K562 (cell line): ENCODE results near the gene PPP1R14B. TPM values are rescaled to one million over a fixed set of nuclear protein-coding genes. Genes with fewer than 3 reads are reported as not detected.
A peak's percentile ranks its signal among the peaks of the same experiment; 100 is the strongest.

Experiments used
- CREB1 ChIP-seq, 2 experiments: sonication (generic) in 1 of 2; formaldehyde crosslinking in 1 of 2; IDR thresholded peaks; 2 replicates each; pipeline versions ENCODE4 v1.6.1 to v1.8.0; 2012 to 2022; ENCODE audit warnings: inconsistent platforms in 1 of 2, mild to moderate bottlenecking in 1 of 2, missing genetic modification reagents in 1 of 2, moderate library complexity in 1 of 2
- KDM1A ChIP-seq, 2 experiments: fragments of 450-650 bp; IDR thresholded peaks; 2 replicates each; pipeline ENCODE4 v1.6.1; 2016; ENCODE audit warnings: mild to moderate bottlenecking in 2 of 2
- MBD2 ChIP-seq: sonication (generic); IDR thresholded peaks from 2 replicates; pipeline ENCODE4 v1.6.1; 2016; ENCODE audit warnings: low read depth, borderline replicate concordance
- PTBP1 ChIP-seq: fragments of 200-400 bp; formaldehyde crosslinking; IDR thresholded peaks from 2 replicates; pipeline ENCODE4 v1.6.1; 2017; ENCODE audit warnings: low read depth, low read length
- RB1 ChIP-seq: fragments of 450-650 bp; IDR thresholded peaks from 2 replicates; pipeline ENCODE4 v1.6.1; 2017; ENCODE audit warnings: low read depth, mild to moderate bottlenecking
- WHSC1 ChIP-seq: IDR thresholded peaks from one replicate; pipeline ENCODE4 v1.6.1; 2012; ENCODE audit warnings: low read length, control low read depth, inconsistent platforms
- ZBTB17 ChIP-seq: fragments of 450-650 bp; formaldehyde crosslinking; IDR thresholded peaks from 2 replicates; pipeline ENCODE4 v1.4.0; 2020; ENCODE audit warnings: mild to moderate bottlenecking
- polyA plus RNA-seq, 8 experiments: library from polyadenylated mRNA; depleted of rRNA in 4 of 8; stranded (reverse) in 5 of 8; unstranded in 3 of 8; fragments of >200 nt; fragmentation: Nextera tagmentation in 2 of 8; fragmentation: Illumina TruSeq in 1 of 8; extraction: Ambion mirVana in 2 of 8; extraction: Trizol in 1 of 8; gene quantifications; 2 replicates each; pipeline versions ENCODE4 v1.2.1 to v1.2.3, GENCODE V29; 2011 to 2014; ENCODE audit warnings: inconsistent platforms in 1 of 8, missing spikeins in 1 of 8
- total RNA-seq, 7 experiments: library from RNA; depleted of rRNA in 6 of 7; stranded (reverse); fragments of >200 nt in 6 of 7; fragmentation: Illumina TruSeq in 2 of 7; extraction: Trizol in 2 of 7; gene quantifications; 2 replicates each; pipeline versions ENCODE4 v1.2.1 to v1.2.3, GENCODE V29; 2011 to 2021; ENCODE audit warnings: low replicate concordance in 1 of 7
- TF ChIP-seq, protein P1 (sequence below), 2 experiments: fragments of 450-650 bp in 1 of 2; sonication (generic) in 1 of 2; formaldehyde crosslinking in 1 of 2; IDR thresholded peaks; 2 replicates each; pipeline versions ENCODE4 v1.7.1 to v1.9.0; 2016 to 2022; ENCODE audit warnings: inconsistent platforms in 1 of 2, mild to moderate bottlenecking in 1 of 2, missing genetic modification reagents in 1 of 2
- TF ChIP-seq, protein P2 (sequence below): fragments of 250-450 bp; sonication (Bioruptor Pico); IDR thresholded peaks from 2 replicates; pipeline ENCODE4 v1.5.1; 2021; ENCODE audit warnings: mild to moderate bottlenecking

PPP1R14B gene
- total and polyA plus RNA-seq, 9 of the 15 experiments (the other 6 are each of a cell fraction or from before 2014, with no cell fraction given), result 7.7 to 566 (median 212) TPM

DNA sequence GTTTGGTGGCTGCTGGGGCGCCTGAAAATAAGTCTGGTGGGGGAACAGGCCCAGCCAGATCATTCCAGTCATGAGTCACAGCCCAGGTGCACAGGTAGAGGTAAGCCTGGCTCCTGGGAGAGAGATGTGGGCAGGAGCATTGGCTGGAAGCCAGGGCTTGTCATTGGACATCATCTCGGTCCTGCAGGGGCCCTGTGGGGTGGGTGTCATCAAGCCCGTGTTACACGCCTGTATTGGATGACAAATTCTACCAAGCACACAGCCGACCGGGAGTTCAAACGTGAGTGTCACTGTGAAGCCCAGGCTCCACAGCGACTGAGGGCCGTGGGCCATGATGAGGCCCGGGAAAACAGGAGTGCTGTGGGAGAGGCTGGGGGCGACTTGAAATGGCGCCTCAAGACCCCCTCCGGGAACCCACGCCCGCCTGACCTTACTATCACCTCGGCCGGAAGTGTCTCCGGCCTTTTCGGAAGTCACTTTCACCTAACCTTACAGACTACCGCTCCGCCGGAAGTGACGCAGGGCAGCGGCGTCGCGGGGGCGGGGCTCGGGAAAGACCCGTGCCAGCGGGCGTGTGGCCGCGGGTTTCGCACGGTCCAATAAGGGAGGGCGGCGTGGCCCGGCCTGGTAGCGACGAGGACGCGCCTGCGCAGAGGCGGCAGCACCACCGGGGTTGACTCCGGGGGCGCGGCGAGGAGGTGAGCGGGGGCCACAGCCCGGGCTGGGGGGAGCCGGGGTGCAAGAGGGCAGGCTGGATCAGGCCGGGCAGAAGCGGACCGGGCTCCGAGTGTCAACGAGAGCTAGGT, 6.1 kb downstream of the PPP1R14B start, which contains the start of gene FKBP2 (continued):
- TF ChIP-seq WHSC1 (no peak), PTBP1 (0 out of 2 replicates have a peak, but pooled peaks have one; percentile 42), MBD2 (peak; percentile 68; the same call in 1 of the 2 replicates), KDM1A (IDR thresholded peaks at IDR 0.05) (no peak), CREB1 (IDR thresholded peaks at IDR 0.05) (peak; percentile 93), CREB1 (CRISPR knock-in tag; IDR thresholded peaks at IDR 0.05) (peak; percentile 95), ZBTB17 (CRISPR knock-in tag) (peak; percentile 82; the same call in 1 of the 2 replicates), RB1 (peak; percentile 44)
- TF ChIP-seq, protein P1, sequence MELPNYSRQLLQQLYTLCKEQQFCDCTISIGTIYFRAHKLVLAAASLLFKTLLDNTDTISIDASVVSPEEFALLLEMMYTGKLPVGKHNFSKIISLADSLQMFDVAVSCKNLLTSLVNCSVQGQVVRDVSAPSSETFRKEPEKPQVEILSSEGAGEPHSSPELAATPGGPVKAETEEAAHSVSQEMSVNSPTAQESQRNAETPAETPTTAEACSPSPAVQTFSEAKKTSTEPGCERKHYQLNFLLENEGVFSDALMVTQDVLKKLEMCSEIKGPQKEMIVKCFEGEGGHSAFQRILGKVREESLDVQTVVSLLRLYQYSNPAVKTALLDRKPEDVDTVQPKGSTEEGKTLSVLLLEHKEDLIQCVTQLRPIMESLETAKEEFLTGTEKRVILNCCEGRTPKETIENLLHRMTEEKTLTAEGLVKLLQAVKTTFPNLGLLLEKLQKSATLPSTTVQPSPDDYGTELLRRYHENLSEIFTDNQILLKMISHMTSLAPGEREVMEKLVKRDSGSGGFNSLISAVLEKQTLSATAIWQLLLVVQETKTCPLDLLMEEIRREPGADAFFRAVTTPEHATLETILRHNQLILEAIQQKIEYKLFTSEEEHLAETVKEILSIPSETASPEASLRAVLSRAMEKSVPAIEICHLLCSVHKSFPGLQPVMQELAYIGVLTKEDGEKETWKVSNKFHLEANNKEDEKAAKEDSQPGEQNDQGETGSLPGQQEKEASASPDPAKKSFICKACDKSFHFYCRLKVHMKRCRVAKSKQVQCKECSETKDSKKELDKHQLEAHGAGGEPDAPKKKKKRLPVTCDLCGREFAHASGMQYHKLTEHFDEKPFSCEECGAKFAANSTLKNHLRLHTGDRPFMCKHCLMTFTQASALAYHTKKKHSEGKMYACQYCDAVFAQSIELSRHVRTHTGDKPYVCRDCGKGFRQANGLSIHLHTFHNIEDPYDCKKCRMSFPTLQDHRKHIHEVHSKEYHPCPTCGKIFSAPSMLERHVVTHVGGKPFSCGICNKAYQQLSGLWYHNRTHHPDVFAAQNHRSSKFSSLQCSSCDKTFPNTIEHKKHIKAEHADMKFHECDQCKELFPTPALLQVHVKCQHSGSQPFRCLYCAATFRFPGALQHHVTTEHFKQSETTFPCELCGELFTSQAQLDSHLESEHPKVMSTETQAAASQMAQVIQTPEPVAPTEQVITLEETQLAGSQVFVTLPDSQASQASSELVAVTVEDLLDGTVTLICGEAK (IDR thresholded peaks at IDR 0.05), result peak; percentile 95
- TF ChIP-seq, protein P1 (CRISPR knock-in tag; IDR thresholded peaks at IDR 0.05), result no peak
- TF ChIP-seq, protein P2, sequence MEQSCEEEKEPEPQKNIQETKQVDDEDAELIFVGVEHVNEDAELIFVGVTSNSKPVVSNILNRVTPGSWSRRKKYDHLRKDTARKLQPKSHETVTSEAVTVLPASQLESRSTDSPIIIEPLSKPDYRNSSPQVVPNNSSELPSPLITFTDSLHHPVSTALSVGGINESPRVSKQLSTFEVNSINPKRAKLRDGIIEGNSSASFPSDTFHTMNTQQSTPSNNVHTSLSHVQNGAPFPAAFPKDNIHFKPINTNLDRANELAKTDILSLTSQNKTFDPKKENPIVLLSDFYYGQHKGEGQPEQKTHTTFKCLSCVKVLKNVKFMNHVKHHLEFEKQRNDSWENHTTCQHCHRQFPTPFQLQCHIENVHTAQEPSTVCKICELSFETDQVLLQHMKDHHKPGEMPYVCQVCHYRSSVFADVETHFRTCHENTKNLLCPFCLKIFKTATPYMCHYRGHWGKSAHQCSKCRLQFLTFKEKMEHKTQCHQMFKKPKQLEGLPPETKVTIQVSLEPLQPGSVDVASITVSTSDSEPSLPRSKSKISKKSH (CRISPR knock-in tag), result no peak
